Neutrophil (primary cell): Measurements from ENCODE around the gene FUT8.

Experiments
- H3K27ac ChIP-seq: fragments of 200-600 bp; sonication (generic); 2 replicates; pipeline ENCODE4 v1.5.1; 2016; ENCODE audit warnings: mild to moderate bottlenecking, moderate library complexity
- H3K27me3 ChIP-seq: fragments of 200-600 bp; sonication (generic); 2 replicates; pipeline ENCODE4 v1.6.0; 2016; ENCODE audit warnings: mild to moderate bottlenecking
- H3K36me3 ChIP-seq: fragments of 200-600 bp; sonication (generic); 2 replicates; pipeline ENCODE4 v1.5.1; 2017
- H3K4me1 ChIP-seq, 2 experiments: fragments of 200-600 bp in 1 of 2; sonication (generic) in 1 of 2; 1 replicate in 1 of 2; 2 replicates in 1 of 2; pipeline versions ENCODE4 v1.5.1 to v1.6.1; 2013 to 2016; ENCODE audit warnings: low read depth in 1 of 2, low read length in 1 of 2, mild to moderate bottlenecking in 1 of 2, moderate library complexity in 1 of 2; ENCODE audit not compliant: control insufficient read depth in 1 of 2, insufficient read depth in 1 of 2
- H3K4me3 ChIP-seq, 2 experiments: fragments of 200-600 bp in 1 of 2; sonication (generic) in 1 of 2; 1 replicate in 1 of 2; 2 replicates in 1 of 2; pipeline ENCODE4 v1.5.1; 2013 to 2016; ENCODE audit warnings: low read depth in 1 of 2, low read length in 1 of 2, mild to moderate bottlenecking in 1 of 2, moderate library complexity in 1 of 2
- H3K9me3 ChIP-seq: fragments of 200-600 bp; sonication (generic); 2 replicates; pipeline ENCODE4 v1.5.1; 2016
- TF ChIP-seq, protein P1 (sequence below): fragments of 200-600 bp; sonication (generic); IDR thresholded peaks from 2 replicates; pipeline ENCODE4 v1.5.1; 2016; ENCODE audit warnings: antibody characterized with exemption

Gene FUT8

DNA sequence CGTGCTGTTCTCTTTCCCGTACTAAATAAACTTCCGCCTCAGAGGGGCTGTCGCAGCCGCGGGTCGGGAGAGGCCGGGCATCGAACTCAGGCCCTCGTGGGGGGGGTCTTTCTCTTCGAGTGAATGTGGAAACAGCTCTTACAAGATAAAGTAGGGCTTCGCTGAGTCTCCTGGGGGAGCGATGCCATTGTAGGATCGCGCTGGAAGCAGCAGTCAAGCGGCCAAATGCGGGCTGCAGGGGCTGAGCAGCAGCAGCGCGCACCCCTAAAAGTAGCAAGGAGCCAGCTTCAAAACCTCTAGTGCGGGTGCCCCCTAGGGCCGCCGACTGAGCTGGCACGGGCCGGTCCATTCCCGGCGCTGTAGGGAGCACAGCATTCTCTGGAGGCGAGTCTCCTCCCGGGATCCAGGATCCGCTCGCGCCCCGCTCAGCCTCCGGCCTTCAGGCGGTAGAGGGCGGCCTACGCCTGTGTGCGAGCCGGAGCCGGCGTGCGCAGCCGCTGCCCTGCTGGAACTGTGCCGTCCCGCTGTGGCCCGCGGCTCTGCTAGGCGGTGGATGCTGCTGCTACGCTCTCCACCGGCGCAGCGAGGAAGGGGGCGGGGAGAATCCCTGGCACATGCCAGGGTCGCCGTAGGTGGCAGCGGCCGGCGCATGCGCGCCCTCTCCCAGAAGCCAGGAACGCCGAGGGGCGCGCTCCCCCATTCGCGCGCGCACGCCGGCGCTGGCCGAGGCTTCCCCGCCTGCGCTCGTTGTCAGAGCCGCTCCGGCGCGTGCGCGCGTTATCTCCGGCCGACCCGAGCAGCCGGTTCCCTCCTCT lies at the start of gene FUT8:
Gene FUT8, plus strand, starts transcription at position 699 of the 815 bp plus-strand sequence. CDS start 148,834 bp downstream, outside the sequence.
- Histone ChIP-seq H3K27ac (no peak within 1 kb of the TSS), H3K27me3 (peaks cover 26% of the 10 kb centered on the region), H3K9me3 (no peaks in the 10 kb centered on the region), H3K36me3 (no peaks in the 10 kb centered on the region), H3K4me3 (peak within 1 kb of the TSS; percentile 67 to 73), H3K4me1 (peaks cover 8 to 22% of the 10 kb centered on the region in 2 experiments)
- TF ChIP-seq, protein P1, sequence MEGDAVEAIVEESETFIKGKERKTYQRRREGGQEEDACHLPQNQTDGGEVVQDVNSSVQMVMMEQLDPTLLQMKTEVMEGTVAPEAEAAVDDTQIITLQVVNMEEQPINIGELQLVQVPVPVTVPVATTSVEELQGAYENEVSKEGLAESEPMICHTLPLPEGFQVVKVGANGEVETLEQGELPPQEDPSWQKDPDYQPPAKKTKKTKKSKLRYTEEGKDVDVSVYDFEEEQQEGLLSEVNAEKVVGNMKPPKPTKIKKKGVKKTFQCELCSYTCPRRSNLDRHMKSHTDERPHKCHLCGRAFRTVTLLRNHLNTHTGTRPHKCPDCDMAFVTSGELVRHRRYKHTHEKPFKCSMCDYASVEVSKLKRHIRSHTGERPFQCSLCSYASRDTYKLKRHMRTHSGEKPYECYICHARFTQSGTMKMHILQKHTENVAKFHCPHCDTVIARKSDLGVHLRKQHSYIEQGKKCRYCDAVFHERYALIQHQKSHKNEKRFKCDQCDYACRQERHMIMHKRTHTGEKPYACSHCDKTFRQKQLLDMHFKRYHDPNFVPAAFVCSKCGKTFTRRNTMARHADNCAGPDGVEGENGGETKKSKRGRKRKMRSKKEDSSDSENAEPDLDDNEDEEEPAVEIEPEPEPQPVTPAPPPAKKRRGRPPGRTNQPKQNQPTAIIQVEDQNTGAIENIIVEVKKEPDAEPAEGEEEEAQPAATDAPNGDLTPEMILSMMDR = no peak

- Histone ChIP-seq H3K36me3 (no peaks in the 10 kb centered on the region), H3K27ac (no peak overlapping the region), H3K4me3 (no peak overlapping the region), H3K27me3 (no peaks in the 10 kb centered on the region), H3K4me1 (no peaks in the 10 kb centered on the region), H3K9me3 (no peaks in the 10 kb centered on the region)
- TF ChIP-seq, protein P1 = no peak
Measured at GRCh38 chr14:65366802-65367565, 45.5 kb upstream of the FUT8 start.

GRCh38 chr14:65369560-65369959 lies 43.0 kb upstream of the FUT8 start:
- H3K4me1 ChIP-seq = no peaks in the 10 kb centered on the region
- H3K27me3 ChIP-seq = no peaks in the 10 kb centered on the region
- H3K4me3 ChIP-seq = no peak overlapping the region
- no peaks in the 10 kb centered on the region for H3K36me3 ChIP-seq
- no peaks in the 10 kb centered on the region for H3K9me3 ChIP-seq
- no peak overlapping the region for H3K27ac ChIP-seq
- TF ChIP-seq, protein P1 = no peak

GRCh38 chr14:65370801-65371248 lies 41.7 kb upstream of the FUT8 start:
- no peaks in the 10 kb centered on the region for H3K9me3 ChIP-seq
- H3K36me3 ChIP-seq = no peaks in the 10 kb centered on the region
- no peaks in the 10 kb centered on the region for H3K4me1 ChIP-seq
- H3K4me3 ChIP-seq = no peak overlapping the region
- TF ChIP-seq, protein P1 = no peak
- H3K27ac ChIP-seq = no peak overlapping the region
- no peaks in the 10 kb centered on the region for H3K27me3 ChIP-seq

DNA sequence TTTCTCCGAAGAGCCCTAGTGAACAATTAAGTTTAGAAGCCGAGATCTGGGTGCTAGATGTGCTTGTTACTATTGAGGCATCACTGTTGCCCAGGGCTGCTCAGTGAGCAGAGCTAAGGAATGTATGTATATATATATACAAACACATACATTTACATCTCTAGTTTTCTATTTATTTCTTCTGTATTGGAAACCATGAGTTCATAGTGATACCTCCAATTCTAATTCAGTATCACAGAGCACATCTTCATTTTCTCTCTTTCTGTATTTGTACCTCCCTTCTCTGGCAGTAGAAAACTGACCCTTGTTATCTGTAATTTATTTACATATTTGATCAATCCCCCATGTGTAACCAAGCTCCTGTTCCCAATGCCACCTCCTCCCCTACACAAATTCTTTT lies 40.7 kb upstream of the FUT8 start:
- TF ChIP-seq, protein P1 = no peak
- Histone ChIP-seq H3K27ac (no peak overlapping the region), H3K9me3 (no peaks in the 10 kb centered on the region), H3K36me3 (no peaks in the 10 kb centered on the region), H3K4me3 (no peak overlapping the region), H3K4me1 (no peaks in the 10 kb centered on the region), H3K27me3 (no peaks in the 10 kb centered on the region)
